HG02973 (cell line): ENCODE results near the gene MLLT10.
"Not testable (repeated sequence)": the region's sequence is repeated elsewhere in the genome, so short reads cannot be mapped to it uniquely, and the experiment has no call there.

Experiments
- ATAC-seq: cut with Tn5 transposase; IDR thresholded peaks from one replicate; pipeline ENCODE4 v1.9.1; 2021; ENCODE audit warnings: moderate library complexity; ENCODE audit not compliant: unreplicated experiment

The MLLT10 gene

GRCh38 chr10:21527598-21528235 lies 6.3 kb upstream of the MLLT10 start:
- no peak for ATAC-seq

GRCh38 chr10:21528236-21529031 lies 5.6 kb upstream of the MLLT10 start:
- no peak for ATAC-seq

GRCh38 chr10:21529032-21529910 lies 4.8 kb upstream of the MLLT10 start:
- ATAC-seq: no peak

- no peak for ATAC-seq
These were observed 3.9 kb upstream of the MLLT10 start for GRCh38 chr10:21530168-21530567.

- ATAC-seq: no peak
These were observed 3.4 kb upstream of the MLLT10 start for GRCh38 chr10:21530641-21531040.

- ATAC-seq: no peak
These were observed 2.9 kb upstream of the MLLT10 start for GRCh38 chr10:21531164-21531563.

GRCh38 chr10:21532694-21533466 lies 1.2 kb upstream of the MLLT10 start:
- no peak for ATAC-seq

- no peak for ATAC-seq
These were observed 201 bp downstream of the MLLT10 start for GRCh38 chr10:21534280-21534586.

- ATAC-seq: peak; percentile 23
These were observed 817 bp downstream of the MLLT10 start for GRCh38 chr10:21534604-21535493.

- no peak for ATAC-seq
These were observed 1.5 kb downstream of the MLLT10 start for GRCh38 chr10:21535494-21535965.

- not testable (repeated sequence) for ATAC-seq
These were observed 1.9 kb downstream of the MLLT10 start for GRCh38 chr10:21535976-21536375.

- ATAC-seq: no peak
These were observed 2.8 kb downstream of the MLLT10 start for GRCh38 chr10:21536874-21537273.

- ATAC-seq: not testable (repeated sequence)
These were observed 6.7 kb downstream of the MLLT10 start for GRCh38 chr10:21540701-21541100.

GRCh38 chr10:21547246-21547645 lies 13.2 kb downstream of the MLLT10 start:
- no peak for ATAC-seq

GRCh38 chr10:21552638-21553037 lies 18.6 kb downstream of the MLLT10 start:
- no peak for ATAC-seq

GRCh38 chr10:21556527-21556926 lies 22.5 kb downstream of the MLLT10 start:
- ATAC-seq: no peak

- not testable (repeated sequence) for ATAC-seq
These were observed 25.0 kb downstream of the MLLT10 start for GRCh38 chr10:21558984-21559383.

- no peak for ATAC-seq
These were observed 36.9 kb downstream of the MLLT10 start for GRCh38 chr10:21570761-21571521.

- ATAC-seq: no peak
These were observed 38.5 kb downstream of the MLLT10 start for GRCh38 chr10:21572578-21572977.
